Omental fat pad (tissue), 4 donors: ENCODE measurements around the gene CLEC1B. TPM values are rescaled to one million over a fixed set of nuclear protein-coding genes. Genes with fewer than 3 reads are reported as not detected.

Experiments
- ATAC-seq: fragments of 150-250 bp; one replicate; pipeline ENCODE4 v1.9.1; 2016; ENCODE audit warnings: mild to moderate bottlenecking, moderate library complexity; ENCODE audit not compliant: low FRiP score
- DNase-seq: peaks from one replicate; pipeline ENCODE4 v3.0.0-alpha.2; 2019; ENCODE audit warnings: low spot score
- total RNA-seq, 4 donors: library from RNA; depleted of rRNA; stranded (reverse); fragments of >200 nt; gene quantifications; one replicate each; pipeline ENCODE4 v1.1.0, GENCODE V29; 2016
- TF ChIP-seq, protein P1 (sequence below), 3 donors: fragments of 450-650 bp; IDR thresholded peaks; one replicate each; pipeline ENCODE4 v1.5.1; 2016 to 2017; ENCODE audit warnings: antibody characterized with exemption in 3 of 3, mild to moderate bottlenecking in 3 of 3, moderate library complexity in 2 of 3

CLEC1B gene
- not detected for total RNA-seq

DNA sequence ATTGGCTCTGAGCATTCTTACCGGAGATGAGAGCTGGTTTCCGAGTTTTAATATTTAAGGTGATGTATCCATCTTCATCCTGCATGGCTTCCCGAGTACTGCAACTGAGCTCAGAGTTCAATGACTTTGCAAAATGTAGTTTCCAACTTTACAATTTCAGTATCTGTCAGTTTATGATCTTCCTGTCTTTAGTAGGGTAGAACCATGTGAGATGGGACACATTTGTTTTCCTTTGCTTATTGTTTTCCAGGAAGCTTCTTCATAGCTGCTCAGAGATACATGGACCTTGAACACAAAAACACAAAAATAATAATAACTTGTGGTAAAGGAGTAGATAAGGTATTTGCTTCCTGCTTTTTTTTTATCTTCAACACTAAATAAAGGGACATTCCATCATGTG is at the start of gene CLEC1B:
CLEC1B (minus strand) TSS at position 106 of the 400 bp plus-strand sequence; CDS start at position 85, 21 bp downstream.
- TF ChIP-seq, protein P1, sequence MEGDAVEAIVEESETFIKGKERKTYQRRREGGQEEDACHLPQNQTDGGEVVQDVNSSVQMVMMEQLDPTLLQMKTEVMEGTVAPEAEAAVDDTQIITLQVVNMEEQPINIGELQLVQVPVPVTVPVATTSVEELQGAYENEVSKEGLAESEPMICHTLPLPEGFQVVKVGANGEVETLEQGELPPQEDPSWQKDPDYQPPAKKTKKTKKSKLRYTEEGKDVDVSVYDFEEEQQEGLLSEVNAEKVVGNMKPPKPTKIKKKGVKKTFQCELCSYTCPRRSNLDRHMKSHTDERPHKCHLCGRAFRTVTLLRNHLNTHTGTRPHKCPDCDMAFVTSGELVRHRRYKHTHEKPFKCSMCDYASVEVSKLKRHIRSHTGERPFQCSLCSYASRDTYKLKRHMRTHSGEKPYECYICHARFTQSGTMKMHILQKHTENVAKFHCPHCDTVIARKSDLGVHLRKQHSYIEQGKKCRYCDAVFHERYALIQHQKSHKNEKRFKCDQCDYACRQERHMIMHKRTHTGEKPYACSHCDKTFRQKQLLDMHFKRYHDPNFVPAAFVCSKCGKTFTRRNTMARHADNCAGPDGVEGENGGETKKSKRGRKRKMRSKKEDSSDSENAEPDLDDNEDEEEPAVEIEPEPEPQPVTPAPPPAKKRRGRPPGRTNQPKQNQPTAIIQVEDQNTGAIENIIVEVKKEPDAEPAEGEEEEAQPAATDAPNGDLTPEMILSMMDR (IDR thresholded peaks at IDR 0.05) = no peak
- ATAC-seq (no peak), DNase-seq (no peak)

DNA sequence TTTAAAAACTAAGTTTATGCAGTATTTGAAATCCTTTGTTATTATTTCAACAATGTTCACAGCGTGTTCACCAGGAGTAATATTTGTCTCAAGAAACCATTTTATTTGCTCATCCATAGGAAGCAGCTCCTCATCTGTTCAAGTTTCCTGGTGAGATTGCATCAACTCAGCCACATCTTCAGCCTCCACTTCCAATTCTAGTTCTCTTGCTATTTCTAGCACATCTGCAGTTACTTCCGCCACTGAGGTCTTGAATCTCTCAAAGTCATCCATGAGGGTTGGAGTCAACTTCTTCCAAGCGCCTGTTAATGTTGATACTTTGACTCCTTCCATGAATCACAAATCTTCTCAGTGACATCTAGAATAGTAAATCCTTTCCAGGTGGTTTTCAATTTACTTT is 49.6 kb upstream of the CLEC1B start:
- TF ChIP-seq, protein P1 (IDR thresholded peaks at IDR 0.05) = no peak
- DNase-seq (no peak), ATAC-seq (no peak)

DNA sequence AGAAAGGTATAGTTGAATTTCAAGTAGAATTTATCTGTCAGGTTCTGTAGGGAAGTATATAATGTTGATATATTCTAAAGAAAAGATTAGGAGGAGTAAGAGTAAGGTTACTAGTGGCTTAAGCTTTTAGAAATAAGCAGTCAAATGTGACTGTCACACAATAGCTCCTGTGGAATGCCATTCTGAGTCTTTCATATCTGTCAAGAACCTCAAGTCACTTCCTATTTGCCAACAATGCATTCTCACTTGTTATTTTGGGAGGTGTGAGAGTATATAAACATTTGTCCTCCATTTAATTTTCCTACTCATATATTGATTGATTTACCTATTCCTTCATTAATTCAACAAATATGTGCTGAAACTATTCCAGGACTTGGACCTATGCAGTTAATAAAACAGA is 43.2 kb upstream of the CLEC1B start:
- no peak for ATAC-seq
- DNase-seq = no peak
- TF ChIP-seq, protein P1 (IDR thresholded peaks at IDR 0.05) = no peak

DNA sequence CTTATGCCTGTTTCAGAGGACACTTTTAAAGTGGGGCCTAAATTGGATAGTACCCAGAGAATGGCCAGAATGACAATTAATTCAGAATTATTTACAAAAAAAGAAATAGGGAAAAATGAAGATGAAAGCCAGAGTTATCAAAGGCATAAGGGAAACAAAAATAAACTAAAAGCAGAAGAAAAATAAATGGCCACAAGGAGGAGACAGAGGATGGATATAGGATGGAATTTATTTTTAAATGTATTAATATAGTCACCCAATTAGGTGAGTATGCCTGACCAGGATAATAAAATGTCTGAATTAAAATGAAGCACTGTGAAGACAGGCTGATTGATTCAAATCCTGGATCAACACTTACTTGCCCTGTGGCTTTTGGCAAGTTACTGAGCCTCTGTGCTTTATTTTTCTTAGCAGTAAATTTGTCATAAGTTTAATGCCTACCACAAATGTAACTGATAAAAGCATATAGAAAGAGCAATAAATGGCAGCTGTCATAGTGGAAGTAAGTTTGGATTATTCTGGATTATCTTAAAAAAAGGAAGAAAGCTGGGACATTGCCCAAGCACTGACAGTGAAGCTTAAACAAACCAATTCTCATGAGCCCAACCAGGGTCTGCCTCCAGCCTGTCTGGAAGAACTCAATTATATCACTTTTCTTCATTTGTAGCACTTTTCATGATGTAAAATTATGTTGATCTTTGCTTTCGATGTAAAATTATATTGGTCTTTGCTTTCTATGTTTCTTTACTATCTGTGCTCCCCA is 35.0 kb upstream of the CLEC1B start:
- DNase-seq (no peak), ATAC-seq (no peak)
- TF ChIP-seq, protein P1 (IDR thresholded peaks at IDR 0.05) = no peak

DNA sequence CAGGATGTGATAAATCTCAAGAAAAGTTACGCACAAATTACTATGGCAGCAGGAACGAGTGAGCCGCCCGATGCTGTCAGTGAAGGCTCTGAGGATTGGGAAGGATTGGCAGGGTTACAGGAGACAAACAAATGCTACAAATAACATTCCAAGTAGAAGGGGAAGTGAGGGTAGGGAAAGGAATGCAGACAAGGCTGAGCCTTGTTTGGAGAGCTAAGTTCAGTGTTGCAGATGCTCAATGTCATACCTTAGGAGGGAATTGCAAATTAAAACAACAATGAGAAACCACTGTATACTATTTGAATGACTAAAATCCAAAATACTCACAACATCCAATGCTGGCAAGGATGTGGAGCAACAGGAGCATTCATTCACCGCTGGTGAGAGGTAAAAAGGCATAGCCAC is 32.9 kb upstream of the CLEC1B start:
- TF ChIP-seq, protein P1 (IDR thresholded peaks at IDR 0.05) = no peak
- ATAC-seq = no peak
- no peak for DNase-seq

DNA sequence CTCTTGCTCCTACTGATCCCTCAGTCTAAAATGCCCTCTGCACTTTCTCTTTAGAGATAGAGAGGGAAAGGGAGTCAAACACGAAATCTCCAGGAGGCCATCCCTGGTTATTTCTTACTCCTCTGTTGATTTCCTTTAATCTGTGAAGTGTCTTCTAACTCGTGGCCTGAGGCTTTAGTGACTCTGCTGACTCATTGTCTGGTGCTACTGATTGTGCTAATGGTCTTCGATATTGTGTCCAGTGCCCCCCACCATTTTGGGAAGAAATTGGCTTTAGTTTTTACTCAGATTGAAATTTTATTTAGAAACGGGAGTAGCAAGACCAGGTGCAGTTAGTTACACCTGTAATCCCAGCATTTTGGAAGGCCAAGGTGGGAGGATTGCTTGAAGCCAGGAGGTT is 32.4 kb upstream of the CLEC1B start:
- no peak for ATAC-seq
- DNase-seq = no peak
- TF ChIP-seq, protein P1 (IDR thresholded peaks at IDR 0.05) = no peak

DNA sequence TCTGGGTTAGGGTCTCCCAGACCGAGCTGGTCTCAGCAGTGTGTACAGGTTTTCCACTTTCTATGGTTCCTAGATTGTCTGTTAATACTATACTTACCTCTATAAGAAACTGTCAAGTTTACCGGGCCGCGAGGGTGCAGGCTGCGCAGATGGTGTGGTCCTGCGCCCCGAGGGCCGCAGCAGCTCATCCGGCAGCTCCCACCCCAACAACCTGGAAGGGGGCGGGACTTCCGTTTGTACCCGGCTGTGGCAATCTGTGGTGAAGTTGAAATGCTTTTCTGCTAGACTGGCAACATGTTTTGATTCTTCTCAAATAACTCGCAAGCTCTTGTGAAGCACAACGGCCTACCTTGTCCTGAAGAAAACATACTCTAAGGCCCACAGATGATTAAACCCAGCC is 31.5 kb upstream of the CLEC1B start, which contains the start of gene CLEC9A:
CLEC9A (plus strand) TSS at position 237 of the 400 bp plus-strand sequence. CDS start 22,006 bp downstream, outside the sequence.
- DNase-seq (no peak), ATAC-seq (no peak)
- TF ChIP-seq, protein P1 (IDR thresholded peaks at IDR 0.05) = no peak
